Caco-2 (cell line): ENCODE data around the gene SPDYE1. TPM values are rescaled to one million over a fixed set of nuclear protein-coding genes. Genes with fewer than 3 reads are reported as not detected.
"Not testable (repeated sequence)": the region's sequence is repeated elsewhere in the genome, so short reads cannot be mapped to it uniquely, and the experiment has no call there.

Experiments
- BruUV-seq: library from RNA; stranded (reverse); fragments of 400-500 nt; replicated peaks from 2 replicates; lab custom pipeline; 2021; lab: Mats Ljungman, UMichigan
- CTCF ChIA-PET: fragments of 300-600 bp; sonication (Branson Sonifier 250); formaldehyde crosslinking; loops from one replicate; lab custom pipeline; 2022; ENCODE audit warnings: antibody characterized with exemption; lab: Charles Lee
- POLR2A ChIA-PET: fragments of 300-600 bp; sonication (Branson Sonifier 250); formaldehyde crosslinking; loops from one replicate; lab custom pipeline; 2022; ENCODE audit warnings: antibody characterized with exemption; lab: Charles Lee
- DNase-seq, 2 experiments: peaks; one replicate each; pipeline versions ENCODE4 v3.0.0 to v3.0.0-alpha.2; 2020 to 2022
- H3K27me3 ChIP-seq: replicated peaks from 2 replicates; pipeline ENCODE4 v1.6.0; 2011; ENCODE audit warnings: low read length; ENCODE audit not compliant: control insufficient read depth, insufficient read depth
- H3K36me3 ChIP-seq: 2 replicates; pipeline ENCODE4 v1.5.1; 2011; ENCODE audit warnings: low read length; ENCODE audit not compliant: control insufficient read depth, insufficient read depth
- H3K4me1 ChIP-seq: fragments of 250-450 bp; sonication (Bioruptor Pico); 2 replicates; pipeline ENCODE4 v1.5.1; 2020; ENCODE audit warnings: mild to moderate bottlenecking
- H3K4me3 ChIP-seq: 2 replicates; pipeline ENCODE4 v1.5.1; 2011; ENCODE audit warnings: low read depth, mild to moderate bottlenecking, control low read depth, low read length
- H3K9me3 ChIP-seq: fragments of 250-450 bp; sonication (Bioruptor Pico); 2 replicates; pipeline ENCODE4 v1.5.1; 2020; ENCODE audit warnings: mild to moderate bottlenecking, moderate library complexity
- H3K27ac Mint-ChIP-seq: one replicate; pipeline ENCODE4 v1.8.0; 2022; ENCODE audit warnings: mixed read lengths; ENCODE audit not compliant: unreplicated experiment
- H3K27me3 Mint-ChIP-seq: one replicate; pipeline ENCODE4 v1.8.0; 2022; ENCODE audit warnings: mixed read lengths; ENCODE audit not compliant: insufficient read depth, unreplicated experiment
- H3K36me3 Mint-ChIP-seq: one replicate; pipeline ENCODE4 v1.8.0; 2022; ENCODE audit warnings: mild to moderate bottlenecking, mixed read lengths; ENCODE audit not compliant: insufficient read depth, unreplicated experiment
- H3K4me1 Mint-ChIP-seq: one replicate; pipeline ENCODE4 v1.8.0; 2022; ENCODE audit warnings: low read depth, mixed read lengths; ENCODE audit not compliant: unreplicated experiment
- H3K4me3 Mint-ChIP-seq: one replicate; pipeline ENCODE4 v1.8.0; 2022; ENCODE audit warnings: mild to moderate bottlenecking, moderate library complexity, mixed read lengths; ENCODE audit not compliant: unreplicated experiment
- H3K9me3 Mint-ChIP-seq: one replicate; pipeline ENCODE4 v1.8.0; 2022; ENCODE audit warnings: mixed read lengths; ENCODE audit not compliant: unreplicated experiment
- intact Hi-C: fragments of 100-400 bp; cut with micrococcal nuclease; formaldehyde crosslinking; loops from one replicate; pipeline ENCODE4 v1.10.0; 2022; ENCODE audit not compliant: unreplicated experiment
- total RNA-seq: library from RNA; stranded (reverse); gene quantifications from 2 replicates; pipeline ENCODE4 v1.2.3, GENCODE V29; 2022

The SPDYE1 gene
- total RNA-seq, 1 experiment from 2014 or later, result not detected

GRCh38 chr7:43968172-43969040 is 29.3 kb upstream of the SPDYE1 start:
- intact Hi-C loops, H3K4me1 Mint-ChIP-seq, H3K27ac Mint-ChIP-seq, BruUV-seq, H3K4me1 ChIP-seq, H3K9me3 Mint-ChIP-seq, H3K36me3 Mint-ChIP-seq, H3K4me3 Mint-ChIP-seq, POLR2A ChIA-PET, H3K9me3 ChIP-seq, H3K4me3 ChIP-seq, DNase-seq, H3K27me3 ChIP-seq, H3K27me3 Mint-ChIP-seq, H3K36me3 ChIP-seq: not testable (repeated sequence)
- CTCF ChIA-PET, result interaction anchor here (0.5 kb wide), 1 partner anchor 58 kb away, joined by 3 read pairs; no protein-coding TSS in a partner anchor

GRCh38 chr7:43969586-43969985 is 28.1 kb upstream of the SPDYE1 start:
- H3K9me3 Mint-ChIP-seq, H3K27me3 ChIP-seq, H3K36me3 Mint-ChIP-seq, H3K36me3 ChIP-seq, H3K4me3 ChIP-seq, H3K27me3 Mint-ChIP-seq, H3K4me1 ChIP-seq, intact Hi-C loops, DNase-seq, H3K27ac Mint-ChIP-seq, CTCF ChIA-PET, BruUV-seq, H3K4me1 Mint-ChIP-seq, POLR2A ChIA-PET, H3K9me3 ChIP-seq, H3K4me3 Mint-ChIP-seq: not testable (repeated sequence)

GRCh38 chr7:43970698-43971097 is 27.0 kb upstream of the SPDYE1 start:
- H3K27me3 Mint-ChIP-seq, H3K4me1 ChIP-seq, POLR2A ChIA-PET, BruUV-seq, H3K27me3 ChIP-seq, H3K36me3 ChIP-seq, H3K4me3 ChIP-seq, H3K27ac Mint-ChIP-seq, DNase-seq, H3K9me3 Mint-ChIP-seq, H3K4me3 Mint-ChIP-seq, H3K36me3 Mint-ChIP-seq, intact Hi-C loops, H3K4me1 Mint-ChIP-seq, CTCF ChIA-PET, H3K9me3 ChIP-seq: not testable (repeated sequence)

- H3K4me1 Mint-ChIP-seq, H3K9me3 ChIP-seq, H3K4me3 Mint-ChIP-seq, POLR2A ChIA-PET, H3K4me3 ChIP-seq, H3K27me3 Mint-ChIP-seq, H3K4me1 ChIP-seq, H3K9me3 Mint-ChIP-seq, H3K27ac Mint-ChIP-seq, H3K36me3 ChIP-seq, intact Hi-C loops, DNase-seq, H3K27me3 ChIP-seq, CTCF ChIA-PET, BruUV-seq: not testable (repeated sequence)
- H3K36me3 Mint-ChIP-seq, result peaks cover 15% of the 10 kb centered on the region
These were observed 23.6 kb upstream of the SPDYE1 start for GRCh38 chr7:43974033-43974573.

- POLR2A ChIA-PET, H3K27me3 ChIP-seq, CTCF ChIA-PET, H3K4me1 ChIP-seq, H3K27ac Mint-ChIP-seq, H3K36me3 ChIP-seq, H3K27me3 Mint-ChIP-seq, H3K9me3 ChIP-seq, BruUV-seq, H3K4me3 Mint-ChIP-seq, DNase-seq, H3K4me1 Mint-ChIP-seq, H3K9me3 Mint-ChIP-seq, H3K4me3 ChIP-seq, intact Hi-C loops: not testable (repeated sequence)
- peaks cover 11% of the 10 kb centered on the region for H3K36me3 Mint-ChIP-seq
These were observed 22.8 kb upstream of the SPDYE1 start for GRCh38 chr7:43974725-43975482.
